Activated naive CD4-positive, alpha-beta T cell treated with anti-CD3 and anti-CD28 coated beads, Interleukin-2, amount 50 U/mL, for 24 hours (primary cell): Measurements from ENCODE around the gene XBP1.
"Not testable (repeated sequence)": the region's sequence is repeated elsewhere in the genome, so short reads cannot be mapped to it uniquely, and the experiment has no call there.

Experiments used
- H3K27ac Mint-ChIP-seq: one replicate; pipeline ENCODE4 v1.8.0; 2021; ENCODE audit warnings: mild to moderate bottlenecking, mixed read lengths
- H3K27me3 Mint-ChIP-seq: one replicate; pipeline ENCODE4 v1.8.0; 2021; ENCODE audit warnings: mixed read lengths
- H3K36me3 Mint-ChIP-seq: one replicate; pipeline ENCODE4 v1.8.0; 2021; ENCODE audit warnings: mixed read lengths
- H3K4me1 Mint-ChIP-seq: one replicate; pipeline ENCODE4 v1.8.0; 2021; ENCODE audit warnings: mixed read lengths
- H3K4me3 Mint-ChIP-seq: one replicate; pipeline ENCODE4 v1.8.0; 2021; ENCODE audit warnings: mild to moderate bottlenecking, mixed read lengths
- H3K9me3 Mint-ChIP-seq: one replicate; pipeline ENCODE4 v1.8.0; 2021; ENCODE audit warnings: mixed read lengths

XBP1 gene

DNA sequence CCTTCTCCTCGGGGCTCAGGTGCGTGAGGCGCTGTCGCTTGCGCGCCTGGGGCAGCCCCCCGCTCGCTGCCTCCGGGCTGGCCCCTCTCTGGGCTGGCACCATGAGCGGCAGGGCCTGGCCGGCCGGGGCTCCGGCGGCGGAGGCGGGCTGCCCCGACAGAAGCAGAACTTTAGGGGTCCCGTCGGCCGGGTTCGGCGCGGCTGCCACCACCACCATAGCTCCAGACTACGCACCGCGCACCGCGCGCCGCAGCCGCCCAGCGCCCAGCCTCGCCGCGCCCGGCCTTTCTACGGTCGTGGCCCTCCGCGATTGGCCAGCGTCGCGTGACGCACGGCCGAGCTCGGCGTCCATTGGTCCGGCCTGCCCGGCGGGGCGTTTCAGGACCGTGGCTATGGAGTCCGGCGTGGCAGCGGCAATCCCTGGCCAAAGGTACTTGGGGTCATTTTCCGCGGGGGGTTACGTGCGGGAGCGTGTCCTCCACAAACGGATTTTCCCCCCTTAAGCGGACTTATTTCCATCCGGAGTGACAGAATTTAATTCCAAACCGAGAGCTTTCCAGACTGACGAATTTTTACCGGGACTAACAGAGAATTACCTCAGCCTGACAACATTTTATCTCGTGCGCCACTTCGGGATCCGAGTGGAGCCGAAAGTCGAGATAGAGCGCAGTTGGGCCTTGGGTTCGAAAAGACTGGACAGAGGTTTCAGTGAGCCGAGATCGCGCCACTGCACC lies at the start of gene XBP1:
TSS of gene XBP1 (minus strand) at position 262 of the 734 bp plus-strand sequence.
- peaks cover 17% of the 10 kb centered on the region for H3K36me3 Mint-ChIP-seq

DNA sequence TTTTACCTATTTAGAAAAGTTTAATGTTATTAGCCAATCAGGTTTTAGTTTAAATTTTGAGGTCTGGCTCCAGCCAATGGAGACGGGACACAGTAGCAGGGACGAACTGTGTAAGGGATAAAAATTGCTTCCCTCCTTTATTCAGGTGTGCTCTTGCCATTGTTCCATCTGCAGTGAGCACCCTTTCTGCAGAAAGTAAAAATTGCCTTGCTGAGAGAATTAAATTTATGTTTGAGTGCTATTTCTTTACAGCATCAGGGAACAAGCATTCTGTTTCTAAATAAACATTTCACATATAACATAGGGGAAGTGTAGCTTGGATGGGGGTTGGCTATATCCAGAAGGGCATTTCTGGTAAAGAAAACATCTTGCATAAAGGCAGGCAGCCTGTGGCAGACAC lies 46.6 kb upstream of the XBP1 start:
- Mint-ChIP-seq H3K4me1 (no peaks in the 10 kb centered on the region), H3K4me3 (no peak overlapping the region), H3K27me3 (no peaks in the 10 kb centered on the region), H3K9me3 (no peaks in the 10 kb centered on the region), H3K36me3 (peaks cover 10% of the 10 kb centered on the region), H3K27ac (no peak overlapping the region)

More for the DNA sequence above, at the start of gene XBP1:
- peaks cover 53% of the 10 kb centered on the region for H3K4me1 Mint-ChIP-seq
- no peaks in the 10 kb centered on the region for H3K9me3 Mint-ChIP-seq
- H3K27me3 Mint-ChIP-seq: no peaks in the 10 kb centered on the region
- peak within 1 kb of the TSS; percentile 99 for H3K27ac Mint-ChIP-seq
- peak within 1 kb of the TSS; percentile 93 for H3K4me3 Mint-ChIP-seq

DNA sequence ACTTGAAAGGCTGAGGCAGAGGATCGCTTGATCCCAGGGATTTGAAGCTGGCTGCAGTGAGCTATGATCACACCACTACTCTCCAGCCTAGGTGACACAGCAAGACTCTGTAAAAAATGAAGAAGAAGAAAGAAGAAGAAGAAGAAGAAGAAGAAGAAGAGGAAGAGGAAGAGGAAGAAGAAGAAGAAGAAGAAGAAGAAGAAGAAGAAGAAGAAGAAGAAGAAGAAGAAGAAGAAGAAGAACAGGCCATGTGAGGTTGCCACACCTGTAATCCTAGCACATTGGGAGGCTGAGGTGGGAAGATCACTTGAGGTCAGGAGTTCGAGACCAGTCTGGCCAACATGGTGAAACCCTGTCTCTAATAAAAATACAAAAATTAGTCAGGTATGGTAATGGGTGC lies 43.9 kb upstream of the XBP1 start:
- not testable (repeated sequence) for H3K27me3 Mint-ChIP-seq, H3K9me3 Mint-ChIP-seq, H3K4me1 Mint-ChIP-seq, H3K36me3 Mint-ChIP-seq, H3K4me3 Mint-ChIP-seq
- H3K27ac Mint-ChIP-seq: peak overlapping the region; percentile 26

DNA sequence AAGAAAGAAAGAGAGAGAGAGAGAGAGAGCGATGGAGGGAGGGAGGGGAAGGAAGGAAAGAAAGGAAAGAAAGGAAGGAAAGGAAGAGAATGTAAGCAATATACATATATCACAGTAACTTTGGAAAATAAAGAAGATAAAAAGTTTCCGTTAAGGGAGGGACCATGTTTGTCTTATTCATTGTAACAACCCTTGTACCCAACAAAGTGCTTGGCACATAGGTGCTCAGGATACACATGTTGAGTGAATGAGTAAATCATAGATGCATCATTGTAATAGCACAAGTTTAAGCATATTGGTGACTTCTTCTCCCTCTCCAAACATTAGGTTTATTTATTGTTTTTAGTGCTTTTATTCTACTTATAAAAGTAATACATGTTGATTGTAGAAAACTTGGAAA lies 43.3 kb upstream of the XBP1 start:
- no peak overlapping the region for H3K4me3 Mint-ChIP-seq
- no peaks in the 10 kb centered on the region for H3K9me3 Mint-ChIP-seq
- H3K27ac Mint-ChIP-seq: no peak overlapping the region
- peaks cover 8% of the 10 kb centered on the region for H3K36me3 Mint-ChIP-seq
- no peaks in the 10 kb centered on the region for H3K27me3 Mint-ChIP-seq
- no peaks in the 10 kb centered on the region for H3K4me1 Mint-ChIP-seq

DNA sequence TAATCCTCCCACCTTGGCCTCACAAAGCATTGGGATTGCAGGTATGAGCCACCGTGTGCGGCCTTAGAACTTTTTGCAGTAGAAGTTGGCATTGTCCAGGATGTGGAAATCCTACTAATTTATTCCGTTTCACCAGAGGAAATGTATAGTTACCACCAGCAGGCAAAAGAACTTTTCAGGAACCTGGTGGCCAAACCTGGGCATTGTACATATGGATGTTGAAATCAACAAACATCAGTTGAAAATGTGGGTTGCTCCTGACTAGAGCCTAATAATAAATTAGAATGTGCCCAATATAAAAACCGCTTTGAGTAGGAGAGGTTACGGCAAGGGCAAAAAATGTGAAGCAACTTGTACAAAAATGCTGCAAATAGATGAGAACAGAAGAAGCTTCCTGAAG lies 40.7 kb upstream of the XBP1 start:
- H3K36me3 Mint-ChIP-seq: peaks cover 1% of the 10 kb centered on the region
- H3K27ac Mint-ChIP-seq: no peak overlapping the region

DNA sequence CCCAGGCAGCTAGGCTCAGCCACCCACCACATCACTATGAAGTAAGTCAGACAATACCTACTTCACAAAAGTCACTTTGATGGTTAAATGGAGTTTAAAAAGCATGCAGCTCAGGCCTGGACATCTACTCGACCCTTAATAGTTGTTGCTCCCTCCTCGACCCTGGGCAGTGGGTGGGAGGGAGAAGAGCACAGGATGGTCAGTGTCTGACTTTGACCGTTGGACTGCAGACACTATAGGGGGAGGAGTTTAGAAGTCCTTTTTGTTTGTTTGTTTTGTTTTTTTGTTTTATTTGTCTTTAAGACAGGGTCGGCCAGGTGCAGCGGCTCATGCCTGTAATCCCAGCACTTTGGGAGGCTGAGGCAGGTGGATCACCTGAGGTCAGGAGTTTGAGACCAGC lies 38.6 kb upstream of the XBP1 start:
- no peaks in the 10 kb centered on the region for H3K9me3 Mint-ChIP-seq
- H3K27me3 Mint-ChIP-seq: no peaks in the 10 kb centered on the region
- no peak overlapping the region for H3K27ac Mint-ChIP-seq
- H3K4me1 Mint-ChIP-seq: no peaks in the 10 kb centered on the region
- H3K4me3 Mint-ChIP-seq: no peak overlapping the region
- peaks cover 1% of the 10 kb centered on the region for H3K36me3 Mint-ChIP-seq

More for the DNA sequence above, 40.7 kb upstream of the XBP1 start:
- Mint-ChIP-seq H3K27me3 (no peaks in the 10 kb centered on the region), H3K9me3 (no peaks in the 10 kb centered on the region), H3K4me1 (no peaks in the 10 kb centered on the region), H3K4me3 (no peak overlapping the region)

DNA sequence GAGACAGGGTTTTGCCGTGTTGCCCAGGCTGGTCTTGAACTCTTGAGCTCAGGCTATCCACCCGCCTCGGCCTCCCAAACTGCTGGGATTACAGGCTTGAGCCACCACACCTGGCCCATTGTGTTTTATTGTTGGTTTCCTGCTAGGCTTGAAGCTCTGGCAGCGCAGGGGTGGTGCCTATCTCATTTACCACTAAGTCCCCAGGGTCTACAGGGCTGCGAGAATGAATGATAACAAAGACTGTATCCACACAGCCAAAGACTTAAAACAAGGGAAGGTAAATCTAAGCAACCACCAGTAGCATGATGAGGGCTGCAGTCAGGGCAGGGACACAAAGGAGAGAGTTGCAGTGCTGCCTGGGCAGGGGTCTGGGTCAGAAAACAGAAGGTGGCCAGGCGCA lies 37.3 kb upstream of the XBP1 start:
- H3K36me3 Mint-ChIP-seq: peaks cover 1% of the 10 kb centered on the region
- no peaks in the 10 kb centered on the region for H3K27me3 Mint-ChIP-seq
- H3K27ac Mint-ChIP-seq: no peak overlapping the region
- H3K9me3 Mint-ChIP-seq: no peaks in the 10 kb centered on the region
- H3K4me1 Mint-ChIP-seq: no peaks in the 10 kb centered on the region
- no peak overlapping the region for H3K4me3 Mint-ChIP-seq

DNA sequence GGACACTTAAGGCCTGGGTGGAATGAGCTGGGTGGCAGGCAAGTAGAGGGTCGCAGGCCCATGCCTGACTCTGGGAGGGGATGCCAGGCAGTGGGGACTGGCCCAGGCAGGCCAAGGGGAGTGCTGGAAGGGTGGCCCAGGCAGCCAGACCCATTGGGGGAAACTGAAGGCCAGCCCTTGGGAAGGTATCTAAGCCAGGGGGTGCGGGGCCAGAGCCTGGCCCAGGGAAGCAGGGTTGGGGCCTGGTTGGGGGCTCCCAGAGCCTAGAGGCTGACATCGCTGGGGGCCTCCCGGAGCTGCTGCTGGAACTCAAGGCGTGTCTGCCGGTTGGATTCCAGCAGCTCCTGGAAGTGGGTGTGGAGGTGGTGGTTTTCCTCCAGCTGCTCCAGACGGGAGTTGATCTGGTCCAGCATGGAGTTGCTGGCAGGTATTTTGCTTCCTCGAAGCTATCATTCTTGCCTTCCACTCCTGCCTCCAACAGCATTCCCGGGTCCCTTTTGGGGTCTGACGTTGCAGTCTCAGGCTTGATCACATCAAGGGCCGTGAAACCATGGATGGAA lies 35.3 kb upstream of the XBP1 start:
- Mint-ChIP-seq H3K27ac (no peak overlapping the region), H3K27me3 (no peaks in the 10 kb centered on the region), H3K4me3 (no peak overlapping the region), H3K36me3 (peaks cover 1% of the 10 kb centered on the region), H3K4me1 (no peaks in the 10 kb centered on the region), H3K9me3 (no peaks in the 10 kb centered on the region)

DNA sequence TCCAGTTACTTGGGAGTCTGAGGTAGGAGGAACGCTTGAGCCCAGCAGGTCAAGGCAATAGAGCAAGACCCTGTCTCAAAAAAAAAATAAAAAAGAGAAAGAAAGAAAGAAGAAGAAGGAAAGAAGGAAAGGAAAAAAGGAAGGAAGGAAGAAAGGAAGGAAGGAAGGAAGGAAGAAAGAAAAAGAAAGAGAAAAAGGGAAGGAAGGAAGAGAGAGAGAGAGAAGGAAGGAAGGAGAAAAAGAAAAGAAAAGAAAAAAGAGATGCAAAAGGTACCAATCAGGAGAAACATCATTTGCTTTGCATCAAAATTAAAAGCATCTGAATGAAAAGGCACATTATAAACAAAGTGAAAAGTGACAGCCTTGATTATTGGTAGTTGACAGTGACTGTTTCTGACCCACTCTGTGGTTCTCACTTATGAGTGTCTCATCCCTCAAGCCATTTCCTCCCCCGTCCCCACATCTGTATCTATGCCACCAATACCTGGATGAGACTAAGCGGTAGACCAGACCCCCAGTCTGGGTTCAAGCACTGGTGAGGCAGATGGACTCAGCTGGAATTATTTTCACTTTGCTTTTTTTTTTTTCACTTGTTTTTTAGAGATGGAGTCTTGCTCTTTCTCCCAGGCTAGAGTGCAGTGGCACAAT lies 33.0 kb upstream of the XBP1 start:
- H3K36me3 Mint-ChIP-seq: no peaks in the 10 kb centered on the region
- H3K4me3 Mint-ChIP-seq: no peak overlapping the region
- no peak overlapping the region for H3K27ac Mint-ChIP-seq
- no peaks in the 10 kb centered on the region for H3K9me3 Mint-ChIP-seq
- H3K27me3 Mint-ChIP-seq: no peaks in the 10 kb centered on the region
- H3K4me1 Mint-ChIP-seq: peaks cover 9% of the 10 kb centered on the region

DNA sequence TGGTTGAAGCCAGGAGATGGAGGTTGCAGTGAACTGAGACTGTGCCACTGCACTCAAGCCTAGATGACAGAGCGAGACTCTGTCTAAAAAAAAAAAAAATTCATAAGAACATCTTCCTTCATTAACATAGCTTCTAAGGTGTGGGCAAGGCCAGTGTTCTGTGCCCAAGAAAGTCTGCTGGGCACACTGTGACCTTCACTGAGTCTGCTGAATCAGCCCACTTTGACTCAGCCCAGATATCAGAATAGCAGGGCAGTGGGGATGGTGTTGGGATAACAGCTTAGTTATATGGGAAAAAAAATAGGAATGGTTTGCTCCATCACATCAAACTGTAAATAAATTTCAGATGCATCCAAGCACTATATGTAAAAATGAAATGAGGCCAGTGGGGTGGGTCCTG lies 32.4 kb upstream of the XBP1 start:
- Mint-ChIP-seq H3K36me3 (no peaks in the 10 kb centered on the region), H3K4me1 (peaks cover 9% of the 10 kb centered on the region), H3K4me3 (no peak overlapping the region), H3K9me3 (no peaks in the 10 kb centered on the region), H3K27ac (no peak overlapping the region), H3K27me3 (no peaks in the 10 kb centered on the region)

DNA sequence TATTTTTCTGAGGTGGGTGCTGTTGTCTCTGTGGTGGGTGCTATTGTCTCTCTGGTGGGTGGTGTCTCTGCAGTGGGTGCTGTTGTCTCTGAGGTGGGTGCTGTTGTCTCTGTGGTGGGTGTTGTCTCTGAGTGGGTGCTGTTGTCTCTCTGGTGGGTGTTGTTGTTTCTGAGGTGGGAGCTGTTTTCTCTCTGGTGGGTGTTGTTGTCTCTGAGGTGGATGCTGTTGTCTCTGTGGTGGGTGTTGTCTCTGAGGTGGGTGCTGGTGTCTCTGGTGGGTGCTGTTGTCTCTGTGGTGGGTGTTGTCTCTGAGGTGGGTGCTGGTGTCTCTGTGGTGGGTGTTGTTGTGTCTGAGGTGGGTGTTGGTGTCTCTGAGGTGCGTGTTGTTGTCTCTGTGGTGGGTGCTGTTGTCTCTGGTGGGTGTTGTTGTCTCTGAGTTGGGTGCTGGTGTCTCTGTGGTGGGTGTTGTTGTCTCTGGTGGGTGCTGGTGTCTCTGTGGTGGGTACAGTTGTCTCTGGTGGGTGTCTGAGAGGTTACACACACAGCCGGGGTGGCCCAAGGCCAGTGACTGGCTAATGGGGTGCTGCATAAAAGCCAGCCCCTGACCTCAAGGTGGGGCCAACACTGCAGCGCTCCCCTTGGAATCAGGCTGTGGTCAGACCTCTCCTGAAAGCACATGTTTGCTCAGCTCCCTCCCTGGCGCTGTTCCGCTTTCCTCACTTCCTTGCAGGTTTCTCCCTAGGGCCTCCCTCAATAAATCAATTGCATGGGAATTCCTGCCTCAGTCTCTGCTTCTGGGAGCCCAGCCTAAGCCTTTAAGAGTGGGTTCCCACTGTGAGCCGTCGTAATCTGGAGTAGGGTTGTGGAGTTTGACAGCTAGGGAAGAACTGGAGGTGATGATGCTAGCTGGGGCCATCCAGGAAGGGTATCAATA lies 31.0 kb upstream of the XBP1 start:
- no peaks in the 10 kb centered on the region for H3K36me3 Mint-ChIP-seq
- H3K27me3 Mint-ChIP-seq: no peaks in the 10 kb centered on the region
- H3K9me3 Mint-ChIP-seq: no peaks in the 10 kb centered on the region
- H3K4me3 Mint-ChIP-seq: no peak overlapping the region
- no peak overlapping the region for H3K27ac Mint-ChIP-seq
- H3K4me1 Mint-ChIP-seq: peaks cover 9% of the 10 kb centered on the region

DNA sequence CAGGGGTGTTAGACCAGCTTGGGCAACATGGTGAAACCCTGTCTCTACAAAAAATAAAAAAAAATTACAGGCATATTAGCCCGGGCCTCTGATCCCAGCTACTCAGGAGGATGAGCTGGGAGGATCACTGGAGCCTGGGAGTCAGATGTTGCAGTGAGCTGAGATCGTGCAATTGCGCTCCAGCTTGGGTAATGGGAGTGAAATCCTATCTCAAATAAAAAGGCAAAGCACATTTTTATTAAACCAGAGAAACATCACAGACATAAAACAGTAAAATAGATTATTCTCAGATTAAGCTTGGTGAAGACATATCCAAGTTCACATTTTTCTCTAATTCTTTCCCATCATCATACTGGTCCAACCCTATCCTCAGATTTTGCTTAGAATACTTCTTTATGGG lies 30.1 kb upstream of the XBP1 start:
- H3K27me3 Mint-ChIP-seq: no peaks in the 10 kb centered on the region
- H3K27ac Mint-ChIP-seq: no peak overlapping the region
- no peaks in the 10 kb centered on the region for H3K9me3 Mint-ChIP-seq
- no peak overlapping the region for H3K4me3 Mint-ChIP-seq
- no peaks in the 10 kb centered on the region for H3K36me3 Mint-ChIP-seq
- peaks cover 9% of the 10 kb centered on the region for H3K4me1 Mint-ChIP-seq

DNA sequence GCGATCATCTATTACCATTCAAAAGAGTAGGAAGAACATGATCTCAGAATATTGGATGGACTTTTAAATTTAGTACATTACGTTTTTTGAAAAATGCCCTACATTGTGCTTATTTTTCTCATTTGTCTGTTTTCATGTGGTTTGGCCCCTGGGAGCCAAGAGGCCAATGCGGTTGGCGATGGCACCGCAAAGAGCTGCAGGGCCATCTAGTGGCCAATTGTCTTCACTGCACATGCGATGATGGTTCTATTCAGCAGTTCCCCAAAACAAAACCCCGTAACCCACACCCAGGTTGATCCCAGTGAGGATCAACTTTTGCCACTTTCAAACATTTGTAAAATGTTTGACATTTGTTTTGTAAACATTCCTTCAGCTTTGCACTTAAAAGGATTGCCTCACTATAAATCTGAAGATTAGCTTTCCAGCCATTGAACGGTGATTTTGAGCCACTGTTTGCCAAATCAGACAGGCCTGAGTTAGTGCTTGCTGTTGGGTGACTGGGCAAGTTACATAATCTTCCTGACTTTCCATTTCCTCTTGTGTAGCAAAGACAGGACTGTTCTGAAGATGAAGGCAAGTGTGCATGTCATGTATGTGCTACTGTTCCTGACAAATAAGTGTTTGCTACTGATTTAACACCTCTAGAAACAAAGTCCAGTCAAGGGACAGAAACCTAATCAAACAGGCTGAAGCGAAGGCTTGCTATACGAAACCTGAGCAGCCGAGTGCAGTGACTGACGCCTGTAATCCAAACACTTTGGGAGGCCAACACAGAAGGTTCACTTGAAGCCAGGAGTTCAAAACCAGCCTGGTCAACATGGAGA lies 29.2 kb upstream of the XBP1 start:
- Mint-ChIP-seq H3K4me1 (peaks cover 13% of the 10 kb centered on the region), H3K36me3 (peaks cover 3% of the 10 kb centered on the region), H3K27ac (no peak overlapping the region), H3K27me3 (no peaks in the 10 kb centered on the region), H3K4me3 (no peak overlapping the region), H3K9me3 (no peaks in the 10 kb centered on the region)

DNA sequence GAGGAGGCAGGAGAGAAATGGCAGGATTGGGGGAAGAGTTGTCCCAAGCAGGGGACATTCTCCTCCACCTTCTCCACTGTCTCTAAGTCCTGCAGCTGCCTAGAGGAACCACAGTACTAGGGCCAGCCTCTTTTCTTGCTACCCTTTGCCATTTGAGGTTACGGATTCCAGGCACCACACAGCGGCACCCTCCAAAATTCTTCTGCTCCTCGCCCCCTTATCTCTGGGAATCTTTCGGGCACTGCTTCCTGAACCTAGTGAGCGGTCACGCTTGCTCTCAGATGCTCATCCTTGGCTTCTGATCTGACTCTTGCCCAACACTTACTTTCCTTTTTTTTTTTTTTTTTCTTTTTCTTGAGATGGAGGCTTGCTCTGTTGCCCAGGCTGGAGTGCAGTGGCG lies 26.6 kb upstream of the XBP1 start:
- H3K27me3 Mint-ChIP-seq: no peaks in the 10 kb centered on the region
- H3K4me1 Mint-ChIP-seq: peaks cover 30% of the 10 kb centered on the region
- no peak overlapping the region for H3K4me3 Mint-ChIP-seq
- H3K36me3 Mint-ChIP-seq: peaks cover 5% of the 10 kb centered on the region
- no peaks in the 10 kb centered on the region for H3K9me3 Mint-ChIP-seq
- no peak overlapping the region for H3K27ac Mint-ChIP-seq

DNA sequence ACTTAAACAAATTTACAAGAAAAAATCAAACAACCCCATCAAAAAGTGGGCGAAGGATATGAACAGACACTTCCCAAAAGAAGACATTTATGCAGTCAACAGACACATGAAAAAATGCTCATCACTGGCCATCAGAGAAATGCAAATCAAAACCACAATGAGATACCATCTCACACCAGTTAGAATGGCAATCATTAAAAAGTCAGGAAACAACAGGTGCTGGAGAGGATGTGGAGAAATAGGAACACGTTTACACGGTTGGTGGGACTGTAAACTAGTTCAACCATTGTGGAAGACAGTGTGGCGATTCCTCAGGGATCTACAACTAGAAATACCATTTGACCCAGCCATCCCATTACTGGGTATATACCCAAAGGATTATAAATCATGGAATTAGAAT lies 26.1 kb upstream of the XBP1 start:
- not testable (repeated sequence) for H3K9me3 Mint-ChIP-seq

More for the DNA sequence above, 26.1 kb upstream of the XBP1 start:
- H3K4me1 Mint-ChIP-seq: peaks cover 35% of the 10 kb centered on the region
- H3K36me3 Mint-ChIP-seq, H3K4me3 Mint-ChIP-seq, H3K27ac Mint-ChIP-seq, H3K27me3 Mint-ChIP-seq: not testable (repeated sequence)
